SK-N-SH (cell line): ENCODE measurements around the gene CLDN15. TPM values are rescaled to one million over a fixed set of nuclear protein-coding genes. Genes with fewer than 3 reads are reported as not detected.

Experiments
- CTCF ChIA-PET: fragments of 300-600, 350-600 bp; formaldehyde crosslinking; extraction: SDS; loops from one replicate; lab custom pipeline; 2021; lab: Yijun Ruan, JAX
- POLR2A ChIA-PET: fragments of 350-600 bp; sonication (Branson Sonifier 250); formaldehyde crosslinking; extraction: SDS; loops from one replicate; lab custom pipeline; 2020; ENCODE audit warnings: antibody characterized with exemption, inconsistent platforms; lab: Yijun Ruan, JAX
- DNase-seq: peaks from one replicate; pipeline ENCODE4 v3.0.0; 2012
- H2AFZ ChIP-seq: fragments of 200-600 bp; sonication (generic); 2 replicates; pipeline ENCODE4 v1.8.1; 2016; ENCODE audit warnings: antibody characterized with exemption, mild to moderate bottlenecking, low read depth
- H3F3A ChIP-seq: fragments of 200-600 bp; sonication (generic); replicated peaks from 2 replicates; pipeline ENCODE3; 2016; ENCODE audit warnings: antibody characterized with exemption, mild to moderate bottlenecking; ENCODE audit not compliant: insufficient read depth
- H3K27ac ChIP-seq, 2 experiments: fragments of 200-500 bp in 1 of 2; fragments of 200-600 bp in 1 of 2; sonication (Bioruptor generic) in 1 of 2; sonication (generic), shearing (Covaris generic) in 1 of 2; 2 replicates each; pipeline versions ENCODE4 v1.5.1 to v1.6.1; 2014 to 2016; ENCODE audit warnings: low read depth in 2 of 2, inconsistent platforms in 1 of 2, low read length in 1 of 2, mild to moderate bottlenecking in 1 of 2, mixed read lengths in 1 of 2
- H3K27me3 ChIP-seq: fragments of 200-600 bp; sonication (generic), shearing (Covaris generic); 2 replicates; pipeline ENCODE4 v1.6.1; 2016; ENCODE audit warnings: mixed run types; ENCODE audit not compliant: insufficient read depth
- H3K36me3 ChIP-seq, 2 experiments: fragments of 200-500 bp in 1 of 2; fragments of 200-600 bp in 1 of 2; sonication (Bioruptor generic) in 1 of 2; sonication (generic) in 1 of 2; replicated peaks in 1 of 2; 2 replicates each; pipeline versions ENCODE3 to v1.5.1; 2014 to 2016; ENCODE audit warnings: low read length in 1 of 2, mild to moderate bottlenecking in 1 of 2; ENCODE audit not compliant: insufficient read depth in 2 of 2, control insufficient read depth in 1 of 2
- H3K4me1 ChIP-seq, 2 experiments: fragments of 200-500 bp in 1 of 2; fragments of 200-600 bp in 1 of 2; sonication (Bioruptor generic) in 1 of 2; sonication (generic), shearing (Covaris generic) in 1 of 2; 2 replicates each; pipeline versions ENCODE4 v1.5.1 to v1.6.1; 2014 to 2016; ENCODE audit warnings: low read depth in 1 of 2, low read length in 1 of 2, mixed run types in 1 of 2; ENCODE audit not compliant: insufficient read depth in 2 of 2, control insufficient read depth in 1 of 2
- H3K4me2 ChIP-seq: fragments of 200-600 bp; sonication (generic), shearing (Covaris generic); 2 replicates; pipeline ENCODE4 v1.6.1; 2017; ENCODE audit warnings: mixed run types
- H3K4me3 ChIP-seq, 2 experiments: fragments of 200-500 bp in 1 of 2; fragments of 200-600 bp in 1 of 2; sonication (Bioruptor generic) in 1 of 2; sonication (generic), shearing (Covaris generic) in 1 of 2; 2 replicates each; pipeline versions ENCODE4 v1.5.1 to v1.8.1; 2014 to 2016; ENCODE audit warnings: low read depth in 2 of 2, inconsistent platforms in 1 of 2, low read length in 1 of 2, mild to moderate bottlenecking in 1 of 2, mixed read lengths in 1 of 2, moderate library complexity in 1 of 2
- H3K79me2 ChIP-seq: fragments of 200-600 bp; sonication (generic); 2 replicates; pipeline ENCODE4 v1.8.1; 2017; ENCODE audit warnings: mild to moderate bottlenecking; ENCODE audit not compliant: insufficient read depth
- H3K9ac ChIP-seq: fragments of 200-600 bp; sonication (generic); 2 replicates; pipeline ENCODE4 v1.6.1; 2017; ENCODE audit warnings: mixed run types
- H3K9me2 ChIP-seq: fragments of 200-600 bp; sonication (generic); 2 replicates; pipeline ENCODE4 v1.6.1; 2017; ENCODE audit warnings: mixed run types
- H3K9me3 ChIP-seq: fragments of 200-600 bp; sonication (generic); 2 replicates; pipeline ENCODE4 v1.6.1; 2017; ENCODE audit warnings: mixed run types, mild to moderate bottlenecking, moderate library complexity
- H4K20me1 ChIP-seq: fragments of 200-600 bp; sonication (generic); 2 replicates; pipeline ENCODE4 v1.6.1; 2017; ENCODE audit warnings: mild to moderate bottlenecking, mixed run types; ENCODE audit not compliant: insufficient read depth
- CHD2 ChIP-seq: fragments of 150-350 bp; IDR thresholded peaks from 2 replicates; pipeline ENCODE4 v1.6.1; 2018; ENCODE audit warnings: low read length; ENCODE audit not compliant: partially characterized antibody
- FOXM1 ChIP-seq: IDR thresholded peaks from 2 replicates; pipeline ENCODE4 v1.4.0; 2012; ENCODE audit warnings: low read depth, mild to moderate bottlenecking
- MXI1 ChIP-seq: IDR thresholded peaks from 2 replicates; pipeline ENCODE4 v1.6.1; 2012; ENCODE audit warnings: mild to moderate bottlenecking, low read depth, low read length, improper control_type of control experiment
- NFIC ChIP-seq: IDR thresholded peaks from 2 replicates; pipeline ENCODE4 v1.4.0; 2012; ENCODE audit warnings: borderline replicate concordance
- RAD21 ChIP-seq: IDR thresholded peaks from 2 replicates; pipeline ENCODE4 v1.6.1; 2012; ENCODE audit warnings: mild to moderate bottlenecking, low read length
- RCOR1 ChIP-seq: fragments of 150-350 bp; IDR thresholded peaks from 2 replicates; pipeline ENCODE4 v1.6.1; 2017; ENCODE audit warnings: antibody characterized with exemption, low read length
- RFX5 ChIP-seq: IDR thresholded peaks from 2 replicates; pipeline ENCODE4 v1.6.1; 2012; ENCODE audit warnings: mild to moderate bottlenecking, improper control_type of control experiment, low read length
- SIN3A ChIP-seq: IDR thresholded peaks from 2 replicates; pipeline ENCODE4 v1.6.1; 2012; ENCODE audit warnings: low read depth, mild to moderate bottlenecking, low read length, moderate library complexity, borderline replicate concordance
- SMC3 ChIP-seq: IDR thresholded peaks from 2 replicates; pipeline ENCODE4 v1.6.1; 2012; ENCODE audit warnings: low read depth, low read length, improper control_type of control experiment
- TCF12 ChIP-seq: IDR thresholded peaks from 2 replicates; pipeline ENCODE4 v1.4.0; 2012
- TEAD4 ChIP-seq: IDR thresholded peaks from 2 replicates; pipeline ENCODE4 v1.4.0; 2012; ENCODE audit warnings: mild to moderate bottlenecking, borderline replicate concordance; ENCODE audit not compliant: insufficient read depth
- YY1 ChIP-seq: IDR thresholded peaks from 2 replicates; pipeline ENCODE4 v1.4.0; 2012; ENCODE audit warnings: low read depth, mild to moderate bottlenecking
- WGBS: methylation state at CpG from one replicate; pipeline ENCODE4 v1.1.6; 2017; ENCODE audit warnings: low lambda C conversion rate; 5-methylcytosine and 5-hydroxymethylcytosine counted together
- polyA plus RNA-seq, 3 experiments: library from polyadenylated mRNA; depleted of rRNA; stranded (reverse); fragments of >200 nt; gene quantifications; 2 replicates each; pipeline ENCODE4 v1.2.3, GENCODE V29; 2012
- TF ChIP-seq, protein P1 (sequence below): fragments of 150-350 bp; IDR thresholded peaks from 2 replicates; pipeline ENCODE4 v1.6.1; 2016; ENCODE audit warnings: mild to moderate bottlenecking, low read depth, low read length
- TF ChIP-seq, protein P2 (sequence below): IDR thresholded peaks from 2 replicates; pipeline ENCODE4 v1.4.0; 2012; ENCODE audit warnings: low read depth, borderline replicate concordance
- TF ChIP-seq, protein P3 (sequence below): IDR thresholded peaks from 2 replicates; pipeline ENCODE4 v1.6.1; 2012; ENCODE audit warnings: mild to moderate bottlenecking, low read depth, low read length, moderate library complexity
- TF ChIP-seq, protein P4 (sequence below): fragments of 200-600 bp; sonication (generic); IDR thresholded peaks from 2 replicates; pipeline ENCODE4 v1.6.1; 2017; ENCODE audit warnings: antibody characterized with exemption, mild to moderate bottlenecking, moderate library complexity
- TF ChIP-seq, protein P5 (sequence below): fragments of 150-350 bp; IDR thresholded peaks from 2 replicates; pipeline ENCODE4 v1.6.1; 2017; ENCODE audit warnings: antibody characterized with exemption, low read length, low read depth, borderline replicate concordance
- TF ChIP-seq, protein P6 (sequence below): IDR thresholded peaks from 2 replicates; pipeline ENCODE4 v1.4.0; 2012; ENCODE audit warnings: low read depth

CLDN15 gene
- polyA plus RNA-seq, 1 of the 3 experiments (the other 2 are of a cell fraction) = 24.0 TPM

DNA sequence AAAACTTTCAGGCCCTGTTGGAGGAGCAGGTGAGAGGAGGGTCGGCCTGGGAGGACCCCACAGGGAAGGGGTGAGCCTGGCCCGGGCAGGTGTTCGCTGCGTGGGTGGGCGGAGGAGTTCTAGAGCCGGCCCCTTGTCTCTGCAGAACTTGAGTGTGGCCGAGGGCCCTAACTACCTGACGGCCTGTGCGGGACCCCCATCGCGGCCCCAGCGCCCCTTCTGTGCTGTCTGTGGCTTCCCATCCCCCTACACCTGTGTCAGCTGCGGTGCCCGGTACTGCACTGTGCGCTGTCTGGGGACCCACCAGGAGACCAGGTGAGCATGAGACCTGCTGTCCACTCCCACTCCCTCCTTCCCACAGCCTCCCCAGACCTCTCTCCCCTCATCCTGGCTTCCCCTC is 14.1 kb downstream of the CLDN15 start:
- Histone ChIP-seq H3K27ac (no peak overlapping the region), H3K9ac (no peak overlapping the region), H3K9me3 (no peaks in the 10 kb centered on the region), H4K20me1 (peaks cover 7% of the 10 kb centered on the region), H3K4me2 (no peak overlapping the region), H3K27me3 (no peaks in the 10 kb centered on the region), H3K36me3 (peaks cover 24 to 48% of the 10 kb centered on the region in 2 experiments), H3K79me2 (peaks cover 40% of the 10 kb centered on the region), H2AFZ (no peak overlapping the region), H3K9me2 (no peaks in the 10 kb centered on the region), H3K4me3 (no peak overlapping the region), H3F3A (no peaks in the 10 kb centered on the region), H3K4me1 (peaks cover 0 to 7% of the 10 kb centered on the region in 2 experiments; a peak in 1 of 4 replicates)
- DNase-seq = no peak
- ChIA-PET CTCF (interaction anchor here (1.1 to 3.2 kb wide), 4 partner anchors 11 to 79 kb away, joined by 3 to 15 read pairs (median 5); partner anchors contain the start of gene FIS1), POLR2A (no interaction called here)
- TF ChIP-seq SMC3 (no peak), SIN3A (no peak), NFIC (no peak), RAD21 (no peak)
- TF ChIP-seq, protein P1, sequence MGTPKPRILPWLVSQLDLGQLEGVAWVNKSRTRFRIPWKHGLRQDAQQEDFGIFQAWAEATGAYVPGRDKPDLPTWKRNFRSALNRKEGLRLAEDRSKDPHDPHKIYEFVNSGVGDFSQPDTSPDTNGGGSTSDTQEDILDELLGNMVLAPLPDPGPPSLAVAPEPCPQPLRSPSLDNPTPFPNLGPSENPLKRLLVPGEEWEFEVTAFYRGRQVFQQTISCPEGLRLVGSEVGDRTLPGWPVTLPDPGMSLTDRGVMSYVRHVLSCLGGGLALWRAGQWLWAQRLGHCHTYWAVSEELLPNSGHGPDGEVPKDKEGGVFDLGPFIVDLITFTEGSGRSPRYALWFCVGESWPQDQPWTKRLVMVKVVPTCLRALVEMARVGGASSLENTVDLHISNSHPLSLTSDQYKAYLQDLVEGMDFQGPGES = no peak
- TF ChIP-seq, protein P2, sequence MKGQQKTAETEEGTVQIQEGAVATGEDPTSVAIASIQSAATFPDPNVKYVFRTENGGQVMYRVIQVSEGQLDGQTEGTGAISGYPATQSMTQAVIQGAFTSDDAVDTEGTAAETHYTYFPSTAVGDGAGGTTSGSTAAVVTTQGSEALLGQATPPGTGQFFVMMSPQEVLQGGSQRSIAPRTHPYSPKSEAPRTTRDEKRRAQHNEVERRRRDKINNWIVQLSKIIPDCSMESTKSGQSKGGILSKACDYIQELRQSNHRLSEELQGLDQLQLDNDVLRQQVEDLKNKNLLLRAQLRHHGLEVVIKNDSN = no peak
- TF ChIP-seq, protein P3, sequence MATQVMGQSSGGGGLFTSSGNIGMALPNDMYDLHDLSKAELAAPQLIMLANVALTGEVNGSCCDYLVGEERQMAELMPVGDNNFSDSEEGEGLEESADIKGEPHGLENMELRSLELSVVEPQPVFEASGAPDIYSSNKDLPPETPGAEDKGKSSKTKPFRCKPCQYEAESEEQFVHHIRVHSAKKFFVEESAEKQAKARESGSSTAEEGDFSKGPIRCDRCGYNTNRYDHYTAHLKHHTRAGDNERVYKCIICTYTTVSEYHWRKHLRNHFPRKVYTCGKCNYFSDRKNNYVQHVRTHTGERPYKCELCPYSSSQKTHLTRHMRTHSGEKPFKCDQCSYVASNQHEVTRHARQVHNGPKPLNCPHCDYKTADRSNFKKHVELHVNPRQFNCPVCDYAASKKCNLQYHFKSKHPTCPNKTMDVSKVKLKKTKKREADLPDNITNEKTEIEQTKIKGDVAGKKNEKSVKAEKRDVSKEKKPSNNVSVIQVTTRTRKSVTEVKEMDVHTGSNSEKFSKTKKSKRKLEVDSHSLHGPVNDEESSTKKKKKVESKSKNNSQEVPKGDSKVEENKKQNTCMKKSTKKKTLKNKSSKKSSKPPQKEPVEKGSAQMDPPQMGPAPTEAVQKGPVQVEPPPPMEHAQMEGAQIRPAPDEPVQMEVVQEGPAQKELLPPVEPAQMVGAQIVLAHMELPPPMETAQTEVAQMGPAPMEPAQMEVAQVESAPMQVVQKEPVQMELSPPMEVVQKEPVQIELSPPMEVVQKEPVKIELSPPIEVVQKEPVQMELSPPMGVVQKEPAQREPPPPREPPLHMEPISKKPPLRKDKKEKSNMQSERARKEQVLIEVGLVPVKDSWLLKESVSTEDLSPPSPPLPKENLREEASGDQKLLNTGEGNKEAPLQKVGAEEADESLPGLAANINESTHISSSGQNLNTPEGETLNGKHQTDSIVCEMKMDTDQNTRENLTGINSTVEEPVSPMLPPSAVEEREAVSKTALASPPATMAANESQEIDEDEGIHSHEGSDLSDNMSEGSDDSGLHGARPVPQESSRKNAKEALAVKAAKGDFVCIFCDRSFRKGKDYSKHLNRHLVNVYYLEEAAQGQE = no peak
- 97% methylated on average over 15 of the region's 15 CpGs for WGBS

DNA sequence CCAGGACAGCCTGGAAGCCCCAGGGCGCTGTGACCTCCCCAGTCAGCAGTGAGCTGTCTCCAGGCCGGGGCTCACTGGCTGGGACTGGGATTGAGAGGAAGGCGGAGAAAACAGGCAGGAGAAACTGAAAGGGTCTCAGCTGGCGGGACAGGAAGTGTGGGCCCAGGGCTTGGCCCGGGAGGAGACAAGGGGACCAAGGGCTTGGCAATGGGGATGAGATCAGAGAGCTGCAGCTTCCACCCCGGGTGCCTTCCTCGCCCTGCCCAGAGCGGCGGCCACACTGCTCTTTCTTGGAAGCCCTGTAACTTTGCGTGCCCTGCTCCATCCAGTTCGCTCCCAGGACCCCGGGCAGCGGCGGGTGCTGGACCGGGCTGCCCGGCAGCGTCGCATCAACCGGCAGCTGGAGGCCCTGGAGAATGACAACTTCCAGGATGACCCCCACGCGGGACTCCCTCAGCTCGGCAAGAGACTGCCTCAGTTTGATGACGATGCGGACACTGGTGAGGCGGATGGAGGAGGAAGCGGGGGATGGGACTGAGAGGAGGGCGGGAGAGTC is 15.2 kb downstream of the CLDN15 start:
- H3F3A ChIP-seq = no peaks in the 10 kb centered on the region
- peaks cover 24 to 42% of the 10 kb centered on the region in 2 experiments for H3K36me3 ChIP-seq
- H3K4me3 ChIP-seq = no peak overlapping the region
- 95% methylated on average over 27 of the region's 27 CpGs for WGBS
- H3K27ac ChIP-seq = no peak overlapping the region
- H2AFZ ChIP-seq = no peak overlapping the region
- H3K9me2 ChIP-seq = no peaks in the 10 kb centered on the region
- H3K9ac ChIP-seq = no peak overlapping the region
- no peaks in the 10 kb centered on the region for H3K27me3 ChIP-seq
- no peak for DNase-seq
- ChIA-PET POLR2A (interaction anchor here (1.1 to 1.4 kb wide), 2 partner anchors 13 to 57 kb away, joined by 3 read pairs; partner anchors contain the start of gene VGF), CTCF (interaction anchor here (1.1 to 3.2 kb wide), 5 partner anchors 21 to 85 kb away, joined by 3 to 15 read pairs (median 5); partner anchors contain the start of gene FIS1)
- peaks cover 44% of the 10 kb centered on the region for H3K79me2 ChIP-seq
- no peak overlapping the region for H3K4me2 ChIP-seq
- no peaks in the 10 kb centered on the region for H3K9me3 ChIP-seq
- H3K4me1 ChIP-seq = peaks cover 0 to 7% of the 10 kb centered on the region in 2 experiments; a peak in 1 of 4 replicates
- peaks cover 7% of the 10 kb centered on the region for H4K20me1 ChIP-seq
- TF ChIP-seq SMC3 (no peak), RCOR1 (no peak), MXI1 (no peak), CHD2 (no peak), RFX5 (no peak), FOXM1 (no peak), TEAD4 (no peak), NFIC (no peak), TCF12 (no peak), YY1 (no peak)
- TF ChIP-seq, protein P4, sequence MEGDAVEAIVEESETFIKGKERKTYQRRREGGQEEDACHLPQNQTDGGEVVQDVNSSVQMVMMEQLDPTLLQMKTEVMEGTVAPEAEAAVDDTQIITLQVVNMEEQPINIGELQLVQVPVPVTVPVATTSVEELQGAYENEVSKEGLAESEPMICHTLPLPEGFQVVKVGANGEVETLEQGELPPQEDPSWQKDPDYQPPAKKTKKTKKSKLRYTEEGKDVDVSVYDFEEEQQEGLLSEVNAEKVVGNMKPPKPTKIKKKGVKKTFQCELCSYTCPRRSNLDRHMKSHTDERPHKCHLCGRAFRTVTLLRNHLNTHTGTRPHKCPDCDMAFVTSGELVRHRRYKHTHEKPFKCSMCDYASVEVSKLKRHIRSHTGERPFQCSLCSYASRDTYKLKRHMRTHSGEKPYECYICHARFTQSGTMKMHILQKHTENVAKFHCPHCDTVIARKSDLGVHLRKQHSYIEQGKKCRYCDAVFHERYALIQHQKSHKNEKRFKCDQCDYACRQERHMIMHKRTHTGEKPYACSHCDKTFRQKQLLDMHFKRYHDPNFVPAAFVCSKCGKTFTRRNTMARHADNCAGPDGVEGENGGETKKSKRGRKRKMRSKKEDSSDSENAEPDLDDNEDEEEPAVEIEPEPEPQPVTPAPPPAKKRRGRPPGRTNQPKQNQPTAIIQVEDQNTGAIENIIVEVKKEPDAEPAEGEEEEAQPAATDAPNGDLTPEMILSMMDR = no peak
- TF ChIP-seq, protein P5, sequence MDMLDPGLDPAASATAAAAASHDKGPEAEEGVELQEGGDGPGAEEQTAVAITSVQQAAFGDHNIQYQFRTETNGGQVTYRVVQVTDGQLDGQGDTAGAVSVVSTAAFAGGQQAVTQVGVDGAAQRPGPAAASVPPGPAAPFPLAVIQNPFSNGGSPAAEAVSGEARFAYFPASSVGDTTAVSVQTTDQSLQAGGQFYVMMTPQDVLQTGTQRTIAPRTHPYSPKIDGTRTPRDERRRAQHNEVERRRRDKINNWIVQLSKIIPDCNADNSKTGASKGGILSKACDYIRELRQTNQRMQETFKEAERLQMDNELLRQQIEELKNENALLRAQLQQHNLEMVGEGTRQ = no peak
- TF ChIP-seq, protein P6, sequence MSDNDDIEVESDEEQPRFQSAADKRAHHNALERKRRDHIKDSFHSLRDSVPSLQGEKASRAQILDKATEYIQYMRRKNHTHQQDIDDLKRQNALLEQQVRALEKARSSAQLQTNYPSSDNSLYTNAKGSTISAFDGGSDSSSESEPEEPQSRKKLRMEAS = no peak
